ENCODE measurements around the gene LRRC4. TPM values are rescaled to one million over a fixed set of nuclear protein-coding genes. Genes with fewer than 3 reads are reported as not detected.

Gene LRRC4
- polyA plus RNA-seq, 1 experiment: 0.12 TPM

DNA sequence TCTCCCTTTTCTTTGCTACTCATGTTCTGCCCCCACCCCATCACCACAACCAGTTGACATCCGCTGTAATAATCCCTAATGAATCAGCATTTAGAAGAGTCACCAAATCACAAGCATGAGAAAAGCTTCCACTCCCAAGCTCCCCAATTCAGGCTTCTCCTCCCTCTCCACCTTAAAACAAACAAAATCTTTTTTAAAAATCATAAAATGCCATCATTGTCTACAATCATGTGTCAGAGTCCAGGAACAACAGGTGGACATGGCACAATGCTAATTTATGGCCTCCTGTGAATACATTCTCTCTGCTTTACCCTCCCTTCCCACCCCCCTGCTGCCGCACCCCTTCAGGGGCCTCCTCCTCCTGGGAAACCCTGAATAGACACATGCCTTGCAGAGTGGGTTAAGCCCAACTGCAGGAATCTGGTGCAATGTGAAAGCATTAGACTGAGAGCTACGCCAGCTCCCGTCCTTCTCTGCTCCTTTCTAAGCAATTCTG, 3.7 kb downstream of the LRRC4 start:
- no peak for DNase-seq (ENCODE audit: low read depth)
- ChIA-PET CTCF (no interaction called here), POLR2A (no interaction called here)
- Histone ChIP-seq H3K27me3 (ENCODE audit: control insufficient read depth, insufficient read depth, low read length) (no peaks in the 10 kb centered on the region), H3K36me3 (ENCODE audit: control insufficient read depth, insufficient read depth, low read length) (no peaks in the 10 kb centered on the region), H3K4me3 (ENCODE audit: low read depth, low read length) (no peak overlapping the region)
- TF ChIP-seq, protein P1, sequence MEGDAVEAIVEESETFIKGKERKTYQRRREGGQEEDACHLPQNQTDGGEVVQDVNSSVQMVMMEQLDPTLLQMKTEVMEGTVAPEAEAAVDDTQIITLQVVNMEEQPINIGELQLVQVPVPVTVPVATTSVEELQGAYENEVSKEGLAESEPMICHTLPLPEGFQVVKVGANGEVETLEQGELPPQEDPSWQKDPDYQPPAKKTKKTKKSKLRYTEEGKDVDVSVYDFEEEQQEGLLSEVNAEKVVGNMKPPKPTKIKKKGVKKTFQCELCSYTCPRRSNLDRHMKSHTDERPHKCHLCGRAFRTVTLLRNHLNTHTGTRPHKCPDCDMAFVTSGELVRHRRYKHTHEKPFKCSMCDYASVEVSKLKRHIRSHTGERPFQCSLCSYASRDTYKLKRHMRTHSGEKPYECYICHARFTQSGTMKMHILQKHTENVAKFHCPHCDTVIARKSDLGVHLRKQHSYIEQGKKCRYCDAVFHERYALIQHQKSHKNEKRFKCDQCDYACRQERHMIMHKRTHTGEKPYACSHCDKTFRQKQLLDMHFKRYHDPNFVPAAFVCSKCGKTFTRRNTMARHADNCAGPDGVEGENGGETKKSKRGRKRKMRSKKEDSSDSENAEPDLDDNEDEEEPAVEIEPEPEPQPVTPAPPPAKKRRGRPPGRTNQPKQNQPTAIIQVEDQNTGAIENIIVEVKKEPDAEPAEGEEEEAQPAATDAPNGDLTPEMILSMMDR (IDR thresholded peaks at IDR 0.05; ENCODE audit: insufficient read depth, low read depth, low read length): no peak

DNA sequence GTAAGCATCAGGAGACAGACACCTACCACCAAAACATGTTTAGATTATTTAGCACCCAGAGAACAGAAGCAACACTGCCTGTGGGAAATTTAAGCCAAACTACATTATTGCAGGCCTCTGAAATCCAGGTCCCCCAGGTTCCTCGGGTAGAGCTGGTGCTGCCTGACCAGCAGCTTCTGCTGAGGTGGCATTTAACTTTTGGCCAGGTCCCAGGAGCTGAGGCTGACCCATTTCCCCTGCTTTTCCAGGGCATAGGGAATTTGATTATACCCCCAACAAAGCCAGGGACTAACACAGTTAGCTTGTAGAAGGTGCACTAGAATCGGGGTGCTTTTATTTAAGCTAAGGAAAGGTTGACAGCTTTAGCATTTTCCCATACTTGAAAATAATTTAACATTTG, 4.7 kb downstream of the LRRC4 start:
- Histone ChIP-seq H3K27me3 (ENCODE audit: control insufficient read depth, insufficient read depth, low read length) (no peaks in the 10 kb centered on the region), H3K36me3 (ENCODE audit: control insufficient read depth, insufficient read depth, low read length) (no peaks in the 10 kb centered on the region), H3K4me3 (ENCODE audit: low read depth, low read length) (no peak overlapping the region)
- ChIA-PET POLR2A (no interaction called here), CTCF (interaction anchor here (0.6 kb wide), 1 partner anchor 352 kb away, joined by 3 read pairs; no protein-coding TSS in a partner anchor)
- no peak for DNase-seq (ENCODE audit: low read depth)
- TF ChIP-seq, protein P1 (IDR thresholded peaks at IDR 0.05; ENCODE audit: insufficient read depth, low read depth, low read length): no peak

DNA sequence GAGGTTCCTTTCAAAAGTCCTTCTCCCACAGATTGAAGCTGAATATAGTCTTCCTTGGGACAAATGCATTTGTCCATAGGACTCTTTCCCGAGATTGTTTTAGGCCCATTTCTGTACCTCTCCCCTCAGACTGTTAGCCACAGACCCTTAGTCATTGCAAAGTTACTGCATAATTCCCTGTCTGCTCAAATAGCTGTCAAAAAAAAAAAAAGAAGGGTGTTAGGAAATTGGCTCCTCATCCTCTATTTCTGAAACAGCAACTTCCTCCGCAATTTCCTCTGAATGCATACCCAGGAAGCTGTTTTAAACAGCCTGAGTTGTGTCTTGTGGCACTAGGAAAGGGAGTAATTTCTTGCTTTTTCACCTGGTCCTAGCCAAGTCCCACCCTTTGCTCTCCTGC, 5.4 kb downstream of the LRRC4 start:
- no peaks in the 10 kb centered on the region for H3K36me3 ChIP-seq (ENCODE audit: control insufficient read depth, insufficient read depth, low read length)
- TF ChIP-seq, protein P1 (IDR thresholded peaks at IDR 0.05; ENCODE audit: insufficient read depth, low read depth, low read length): no peak
- ChIA-PET CTCF (interaction anchor here (0.6 to 1.2 kb wide), 2 partner anchors 110 to 351 kb away, joined by 3 read pairs; no protein-coding TSS in a partner anchor), POLR2A (no interaction called here)
- no peak overlapping the region for H3K4me3 ChIP-seq (ENCODE audit: low read depth, low read length)
- H3K27me3 ChIP-seq (ENCODE audit: control insufficient read depth, insufficient read depth, low read length): no peaks in the 10 kb centered on the region
- DNase-seq (ENCODE audit: low read depth): no peak

DNA sequence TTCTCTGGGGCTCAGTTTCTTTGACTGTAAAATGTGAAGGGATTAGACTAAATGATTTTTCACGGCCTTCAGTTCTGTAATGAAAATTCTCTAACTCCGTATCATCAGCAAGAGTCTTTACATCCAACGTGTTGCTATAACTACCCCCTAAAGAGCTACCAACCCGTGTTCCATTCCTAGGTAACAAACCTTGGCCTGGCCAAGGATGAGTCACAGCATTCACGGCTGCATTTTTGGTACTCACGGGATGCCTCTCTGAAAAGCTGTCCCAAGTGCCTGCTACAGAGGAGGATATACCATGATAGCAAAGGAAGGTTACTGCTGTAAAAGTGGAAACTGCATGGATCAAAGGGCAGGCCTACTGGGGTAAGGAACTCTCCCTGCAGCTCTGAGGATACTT, 5.9 kb downstream of the LRRC4 start:
- no peak for DNase-seq (ENCODE audit: low read depth)
- Histone ChIP-seq H3K27me3 (ENCODE audit: control insufficient read depth, insufficient read depth, low read length) (no peaks in the 10 kb centered on the region), H3K4me3 (ENCODE audit: low read depth, low read length) (no peak overlapping the region), H3K36me3 (ENCODE audit: control insufficient read depth, insufficient read depth, low read length) (no peaks in the 10 kb centered on the region)
- CTCF ChIA-PET: interaction anchor here (1.2 kb wide), 1 partner anchor 111 kb away, joined by 3 read pairs; no protein-coding TSS in a partner anchor
- TF ChIP-seq, protein P1 (IDR thresholded peaks at IDR 0.05; ENCODE audit: insufficient read depth, low read depth, low read length): no peak
- POLR2A ChIA-PET: no interaction called here

GRCh38 chr7:128024151-128024550, 7.1 kb downstream of the LRRC4 start:
- DNase-seq (ENCODE audit: low read depth): no peak
- Histone ChIP-seq H3K4me3 (ENCODE audit: low read depth, low read length) (no peak overlapping the region), H3K27me3 (ENCODE audit: control insufficient read depth, insufficient read depth, low read length) (no peaks in the 10 kb centered on the region), H3K36me3 (ENCODE audit: control insufficient read depth, insufficient read depth, low read length) (no peaks in the 10 kb centered on the region)
- CTCF ChIA-PET: interaction anchor here (2.3 kb wide), 1 partner anchor 316 kb away, joined by 6 read pairs; no protein-coding TSS in a partner anchor
- TF ChIP-seq, protein P1 (IDR thresholded peaks at IDR 0.05; ENCODE audit: insufficient read depth, low read depth, low read length): no peak
- POLR2A ChIA-PET: no interaction called here

Data from BJ (cell line).